Right lobe of liver (tissue), 6 donors: Measurements from ENCODE around the gene MAP3K12. TPM values are rescaled to one million over a fixed set of nuclear protein-coding genes. Genes with fewer than 3 reads are reported as not detected.

Source experiments
- ATAC-seq, 4 donors: fragments of 200-7000 bp; cut with Tn5 transposase; one replicate each; pipeline ENCODE4 v1.9.1; 2020; ENCODE audit warnings: mild to moderate bottlenecking in 4 of 4, moderate library complexity in 4 of 4
- DNase-seq, 3 donors: peaks; one replicate each; pipeline ENCODE4 v3.0.0-alpha.2; 2020
- H3K27ac ChIP-seq, 3 donors: fragments of 200-600 bp; one replicate each; pipeline ENCODE4 v1.8.0; 2022
- H3K27me3 ChIP-seq, 2 donors: fragments of 200-600 bp; one replicate each; pipeline ENCODE4 v1.8.0; 2022
- H3K36me3 ChIP-seq, 4 donors: fragments of 200-600 bp; sonication (generic) in 1 of 4; one replicate each; pipeline versions ENCODE4 v1.5.1 to v1.8.0; 2017 to 2022; ENCODE audit warnings: control low read depth in 1 of 4
- H3K4me1 ChIP-seq, 4 donors: fragments of 200-600 bp; sonication (generic) in 1 of 4; one replicate each; pipeline versions ENCODE4 v1.5.1 to v1.8.0; 2017 to 2022; ENCODE audit warnings: control low read depth in 1 of 4
- H3K4me3 ChIP-seq, 3 donors: fragments of 200-600 bp; one replicate each; pipeline ENCODE4 v1.8.0; 2022
- H3K9me3 ChIP-seq, 4 donors: fragments of 200-600 bp; sonication (generic) in 1 of 4; one replicate each; pipeline versions ENCODE4 v1.5.1 to v1.8.0; 2017 to 2022; ENCODE audit warnings: control low read depth in 1 of 4
- CTCF ChIP-seq, 4 donors: fragments of 200-600 bp in 3 of 4; fragments of 450-650 bp in 1 of 4; IDR thresholded peaks; one replicate each; pipeline versions ENCODE4 v1.5.1 to v1.8.0; 2016 to 2022; ENCODE audit warnings: antibody characterized with exemption in 4 of 4, mild to moderate bottlenecking in 2 of 4
- POLR2A ChIP-seq: fragments of 450-650 bp; IDR thresholded peaks from one replicate; pipeline ENCODE4 v1.6.1; 2017; ENCODE audit warnings: antibody characterized with exemption, mild to moderate bottlenecking
- WGBS: methylation state at CpG from one replicate; pipeline ENCODE4 v1.1.6; 2018; ENCODE audit warnings: low coverage, low lambda C conversion rate; ENCODE audit not compliant: insufficient coverage; ENCODE audit errors: missing lambda C conversion rate; 5-methylcytosine and 5-hydroxymethylcytosine counted together
- intact Hi-C, 2 donors: fragments of 100-400 bp; cut with DNase I; formaldehyde crosslinking; loops; one replicate each; pipeline versions ENCODE4 v1.11.2 to v1.14.1; 2022
- total RNA-seq, 6 experiments: library from RNA; depleted of rRNA in 2 of 6; stranded (reverse); fragments of >200 nt in 2 of 6; fragmentation: NEBNext Ultra II Directional in 3 of 6; extraction: Animal tissue kit (Norgen Biotek cat#: 25700) in 3 of 6; gene quantifications; one replicate each; pipeline versions ENCODE4 v1.1.0 to v1.2.4, GENCODE V29; 2016 to 2023
- donor health status: DM: no; HTN: yes; CAD: no.
- donor health status: DM: no; HTN: no; CAD: no.
- donor health status: DM: no; HTN: no; CAD: no.
- donor health status: DM: no; HTN: yes; CAD: no.
- donor health status: DM: no; HTN: yes; CAD: no.

Gene MAP3K12
- total RNA-seq, 6 experiments from 2014 or later = 0.68 to 2.9 (median 1.5) TPM

GRCh38 chr12:53506881-53507602 lies 7.8 kb upstream of the MAP3K12 start, which contains the start of gene NPFF:
Gene NPFF, minus strand, starts transcription at chr12:53507484. Its CDS starts 10 bp downstream, at chr12:53507474.
- 88% methylated on average over 3 of the region's 9 CpGs for WGBS
- Histone ChIP-seq H3K27ac (no peak within 1 kb of the TSS), H3K36me3 (peaks cover 0 to 21% (median 5%) of the 10 kb centered on the region in 4 donors), H3K4me3 (no peak within 1 kb of the TSS), H3K4me1 (peaks cover 0 to 8% (median 1%) of the 10 kb centered on the region in 4 donors), H3K9me3 (no peaks in the 10 kb centered on the region), H3K27me3 (no peaks in the 10 kb centered on the region)
- no peak for TF ChIP-seq POLR2A
- TF ChIP-seq CTCF (IDR thresholded peaks at IDR 0.05) = no peak
- no peak for ATAC-seq
- intact Hi-C loops = loop anchor here in 1 of 2 donors (10.0 kb wide), 1 partner anchor 182 kb away; the partner anchor contains the start of gene AAAS
- peak in 1 of 3 donors; percentile 28 for DNase-seq

- Histone ChIP-seq H3K4me3 (no peak overlapping the region), H3K9me3 (no peaks in the 10 kb centered on the region), H3K36me3 (peaks cover 0 to 18% (median 5%) of the 10 kb centered on the region in 4 donors), H3K4me1 (peaks cover 0 to 13% (median 5%) of the 10 kb centered on the region in 4 donors), H3K27ac (no peak overlapping the region), H3K27me3 (no peaks in the 10 kb centered on the region)
- TF ChIP-seq POLR2A (no peak), CTCF (IDR thresholded peaks at IDR 0.05) (no peak)
- WGBS = 36% methylated on average over 2 of the region's 2 CpGs
- DNase-seq (peak in 1 of 3 donors; percentile 11), ATAC-seq (no peak)
- intact Hi-C loops = loop anchor here in 1 of 2 donors (10.0 kb wide), 1 partner anchor 182 kb away; the partner anchor contains the start of gene AAAS
Observed at GRCh38 chr12:53506450-53506785, 7.2 kb upstream of the MAP3K12 start.

GRCh38 chr12:53505555-53506449 lies 6.5 kb upstream of the MAP3K12 start:
- TF ChIP-seq CTCF (IDR thresholded peaks at IDR 0.05) (no peak), POLR2A (no peak)
- Histone ChIP-seq H3K4me1 (peaks cover 0 to 13% (median 5%) of the 10 kb centered on the region in 4 donors), H3K4me3 (no peak overlapping the region), H3K36me3 (peaks cover 0 to 14% (median 5%) of the 10 kb centered on the region in 4 donors), H3K9me3 (no peaks in the 10 kb centered on the region), H3K27ac (no peak overlapping the region), H3K27me3 (no peaks in the 10 kb centered on the region)
- WGBS = 87% methylated on average over 5 of the region's 19 CpGs
- intact Hi-C loops = loop anchor here in 1 of 2 donors (10.0 kb wide), 1 partner anchor 181 kb away; the partner anchor contains the start of gene AAAS
- no peak for ATAC-seq
- DNase-seq = peak in 1 of 3 donors; percentile 35

- no peaks in the 10 kb centered on the region for H3K27me3 ChIP-seq
- 100% methylated on average over 1 of the region's 10 CpGs for WGBS
- TF ChIP-seq POLR2A (no peak), CTCF (IDR thresholded peaks at IDR 0.05) (no peak)
- H3K4me3 ChIP-seq = no peak overlapping the region
- intact Hi-C loops = loop anchor here in 1 of 2 donors (10.0 kb wide), 1 partner anchor 180 kb away; the partner anchor contains the start of gene AAAS
- no peak overlapping the region for H3K27ac ChIP-seq
- peaks cover 0 to 14% (median 5%) of the 10 kb centered on the region in 4 donors for H3K36me3 ChIP-seq
- ATAC-seq (no peak), DNase-seq (peak in 1 of 3 donors; percentile 49)
- peaks cover 0 to 10% (median 6%) of the 10 kb centered on the region in 4 donors for H3K4me1 ChIP-seq
- no peaks in the 10 kb centered on the region for H3K9me3 ChIP-seq
Observed at GRCh38 chr12:53505086-53505485, 5.8 kb upstream of the MAP3K12 start.
